Adipocyte (in vitro differentiated cells): Measurements from ENCODE around the gene FYB1.

Experiments used
- DNase-seq: peaks from one replicate; pipeline ENCODE4 v3.0.0-alpha.2; 2015; ENCODE audit warnings: low read depth
- H3K27me3 ChIP-seq: replicated peaks from 2 replicates; pipeline ENCODE4 v1.7.0; 2013; ENCODE audit warnings: mild to moderate bottlenecking, low read length, moderate library complexity; ENCODE audit not compliant: control insufficient read depth, insufficient read depth
- H3K36me3 ChIP-seq: 2 replicates; pipeline ENCODE4 v1.7.0; 2013; ENCODE audit warnings: low read length, mild to moderate bottlenecking, moderate library complexity; ENCODE audit not compliant: control insufficient read depth, insufficient read depth, severe bottlenecking
- H3K4me1 ChIP-seq: 2 replicates; pipeline ENCODE4 v1.7.0; 2013; ENCODE audit warnings: mild to moderate bottlenecking, low read length, moderate library complexity; ENCODE audit not compliant: control insufficient read depth, insufficient read depth
- H3K4me3 ChIP-seq: 2 replicates; pipeline ENCODE4 v1.7.0; 2013; ENCODE audit warnings: mild to moderate bottlenecking, low read length, moderate library complexity
- H3K9ac ChIP-seq: 2 replicates; pipeline ENCODE4 v1.7.0; 2013; ENCODE audit warnings: mild to moderate bottlenecking, low read length, moderate library complexity
- H3K9me3 ChIP-seq: 2 replicates; pipeline ENCODE4 v1.7.0; 2013; ENCODE audit warnings: mild to moderate bottlenecking, low read length, moderate library complexity; ENCODE audit not compliant: control insufficient read depth

The FYB1 gene

DNA sequence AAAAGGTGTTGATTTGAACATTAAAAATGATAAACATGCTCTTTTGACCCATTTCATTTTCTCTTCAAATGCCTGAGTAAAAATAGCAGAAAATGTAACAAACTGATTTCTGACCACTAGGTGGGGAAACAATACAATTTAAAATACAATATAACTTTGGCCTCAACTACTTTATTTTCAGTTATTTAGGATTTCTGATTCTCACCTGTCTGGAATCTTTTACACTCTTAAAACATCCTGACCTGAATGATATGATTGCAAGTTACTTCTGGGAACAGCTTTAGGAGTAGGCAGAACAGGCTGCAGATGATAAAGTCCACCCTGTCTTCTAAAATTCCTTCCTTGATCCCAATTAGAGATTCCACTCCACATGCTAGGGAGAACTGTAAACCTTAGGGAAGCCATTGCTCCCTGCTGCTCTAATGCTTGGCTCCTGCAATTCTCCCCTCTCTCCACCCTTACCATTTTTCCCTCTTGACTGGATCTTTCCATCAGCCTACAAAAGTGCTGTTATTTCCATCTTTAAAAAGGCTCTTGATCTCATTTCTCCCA lies 70.3 kb downstream of the FYB1 start:
- no peaks in the 10 kb centered on the region for H3K4me1 ChIP-seq
- H3K36me3 ChIP-seq, result peaks cover 15% of the 10 kb centered on the region
- H3K9ac ChIP-seq, result no peak overlapping the region
- no peak overlapping the region for H3K4me3 ChIP-seq
- H3K27me3 ChIP-seq, result no peaks in the 10 kb centered on the region
- no peaks in the 10 kb centered on the region for H3K9me3 ChIP-seq
- peak; percentile 62 for DNase-seq

DNA sequence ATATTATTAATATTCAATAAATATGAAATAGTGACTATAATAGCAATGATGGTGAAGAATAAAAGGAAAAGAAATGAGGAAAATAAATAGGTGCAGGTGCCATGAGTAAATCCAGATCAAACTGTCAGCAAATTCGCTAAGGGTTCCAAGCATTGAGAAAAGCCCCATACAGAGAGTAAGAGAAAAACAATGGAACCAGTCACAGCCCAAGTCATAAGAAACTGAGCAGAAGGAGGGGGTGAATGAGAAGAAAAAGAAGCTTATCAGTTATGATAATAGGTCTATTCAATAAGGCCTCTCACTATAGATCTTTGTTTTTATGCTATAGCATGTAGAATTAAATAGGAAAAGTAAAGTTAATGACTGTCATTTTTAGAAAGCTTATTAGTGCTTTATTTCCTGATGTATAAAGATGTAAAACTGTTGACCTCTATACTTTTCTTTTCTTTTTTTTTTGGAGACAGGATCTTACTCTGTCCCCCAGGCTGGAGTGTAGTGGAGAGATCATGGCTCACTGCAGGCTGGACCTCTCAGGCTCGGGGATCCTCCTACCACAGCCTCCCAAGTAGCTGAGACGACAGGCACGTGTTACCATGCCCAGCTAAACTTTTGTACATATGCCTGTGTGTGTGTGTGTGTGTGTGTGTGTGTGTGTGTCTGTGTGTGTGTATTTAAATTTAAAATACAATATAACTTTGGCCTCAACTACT lies 72.4 kb downstream of the FYB1 start:
- Histone ChIP-seq H3K9ac (no peak overlapping the region), H3K4me1 (no peaks in the 10 kb centered on the region), H3K36me3 (peaks cover 6% of the 10 kb centered on the region), H3K9me3 (no peaks in the 10 kb centered on the region), H3K27me3 (no peaks in the 10 kb centered on the region), H3K4me3 (no peak overlapping the region)
- DNase-seq, result no peak

DNA sequence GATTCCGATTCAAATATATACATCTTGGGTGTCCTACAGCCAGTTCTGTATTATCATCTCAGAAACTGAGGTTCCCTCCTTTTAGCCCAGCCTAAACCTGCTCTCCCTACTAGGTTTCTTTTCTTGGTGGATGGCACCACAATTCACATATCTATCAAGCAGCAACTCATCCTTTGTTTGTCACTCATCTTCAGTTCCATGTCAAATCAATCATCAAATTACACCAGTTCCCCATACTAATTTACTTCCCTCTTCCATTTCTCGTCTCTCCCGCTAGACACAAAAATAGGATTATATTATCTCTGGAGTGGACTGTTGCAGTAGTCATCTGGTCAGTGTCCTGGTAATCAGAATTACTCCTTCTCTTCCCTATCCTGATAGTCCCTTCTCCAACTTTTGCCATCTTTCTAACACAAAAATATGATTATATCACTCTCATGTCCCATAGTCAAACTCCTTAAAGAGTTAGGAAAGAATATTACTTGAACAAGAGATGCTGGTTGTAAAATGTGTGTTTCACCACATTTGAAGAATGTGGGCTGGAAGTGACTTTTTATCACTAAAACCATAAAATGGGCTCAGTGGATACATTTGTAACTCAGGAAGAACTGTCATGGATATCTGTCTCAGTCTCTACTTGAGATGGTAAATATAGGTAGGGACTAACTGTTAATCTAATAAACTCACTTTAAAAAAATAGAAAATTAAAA lies 76.1 kb downstream of the FYB1 start:
- Histone ChIP-seq H3K27me3 (no peaks in the 10 kb centered on the region), H3K9me3 (no peaks in the 10 kb centered on the region), H3K9ac (no peak overlapping the region), H3K4me3 (no peak overlapping the region), H3K36me3 (peaks cover 4% of the 10 kb centered on the region), H3K4me1 (peaks cover 10% of the 10 kb centered on the region)
- DNase-seq, result no peak

DNA sequence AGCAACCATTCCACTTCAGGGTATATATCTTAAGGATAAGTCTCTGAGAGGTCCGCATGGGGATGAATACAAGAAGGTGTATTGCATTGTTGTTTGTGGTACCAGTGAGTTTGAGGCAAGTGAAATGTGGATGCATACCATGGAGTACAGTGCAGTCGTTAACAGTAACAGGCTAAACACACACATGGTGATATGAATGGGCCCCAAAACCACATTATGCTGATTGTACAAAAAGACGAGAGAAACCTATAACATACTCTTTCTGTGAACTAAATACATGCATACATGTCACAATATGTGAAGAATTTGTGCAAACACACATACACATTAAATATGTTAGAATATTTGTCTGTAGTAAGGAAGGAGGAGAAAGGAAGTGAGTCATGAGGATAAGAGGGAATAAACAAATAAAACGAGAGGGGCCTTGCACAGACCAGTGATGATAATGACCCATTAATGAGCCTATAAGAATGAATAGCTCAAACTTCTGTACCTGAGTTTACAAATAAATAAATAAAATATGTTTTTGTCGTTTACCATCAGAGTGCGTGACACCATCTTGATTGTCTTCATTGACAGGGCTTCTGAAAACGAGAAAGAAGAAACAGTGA lies 78.7 kb downstream of the FYB1 start:
- Histone ChIP-seq H3K27me3 (no peaks in the 10 kb centered on the region), H3K4me3 (no peak overlapping the region), H3K9me3 (no peaks in the 10 kb centered on the region), H3K36me3 (peaks cover 11% of the 10 kb centered on the region), H3K4me1 (peaks cover 13% of the 10 kb centered on the region), H3K9ac (no peak overlapping the region)
- DNase-seq, result no peak

DNA sequence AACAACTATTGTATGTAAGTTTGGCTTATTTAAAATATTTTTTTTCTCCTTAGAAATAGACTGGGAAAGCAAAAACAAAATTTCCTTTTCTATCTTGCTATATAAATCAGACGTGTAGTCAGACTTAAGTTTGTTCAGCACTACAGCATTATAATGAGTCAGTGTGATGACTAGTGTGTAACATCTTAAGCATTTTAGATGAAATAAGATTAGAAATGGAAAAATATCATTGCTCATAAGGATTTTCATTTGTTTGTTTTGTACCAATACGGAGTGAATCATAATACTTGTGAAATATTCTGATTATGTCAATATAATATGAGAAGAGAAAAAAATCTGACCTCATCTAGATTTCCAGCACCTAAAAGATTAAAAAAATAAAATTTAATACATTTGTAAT lies 80.5 kb downstream of the FYB1 start:
- H3K9me3 ChIP-seq, result no peaks in the 10 kb centered on the region
- H3K4me1 ChIP-seq, result peaks cover 13% of the 10 kb centered on the region
- H3K9ac ChIP-seq, result peak overlapping the region; percentile 24
- no peaks in the 10 kb centered on the region for H3K27me3 ChIP-seq
- DNase-seq, result peak; percentile 80
- H3K36me3 ChIP-seq, result peaks cover 19% of the 10 kb centered on the region
- no peak overlapping the region for H3K4me3 ChIP-seq

DNA sequence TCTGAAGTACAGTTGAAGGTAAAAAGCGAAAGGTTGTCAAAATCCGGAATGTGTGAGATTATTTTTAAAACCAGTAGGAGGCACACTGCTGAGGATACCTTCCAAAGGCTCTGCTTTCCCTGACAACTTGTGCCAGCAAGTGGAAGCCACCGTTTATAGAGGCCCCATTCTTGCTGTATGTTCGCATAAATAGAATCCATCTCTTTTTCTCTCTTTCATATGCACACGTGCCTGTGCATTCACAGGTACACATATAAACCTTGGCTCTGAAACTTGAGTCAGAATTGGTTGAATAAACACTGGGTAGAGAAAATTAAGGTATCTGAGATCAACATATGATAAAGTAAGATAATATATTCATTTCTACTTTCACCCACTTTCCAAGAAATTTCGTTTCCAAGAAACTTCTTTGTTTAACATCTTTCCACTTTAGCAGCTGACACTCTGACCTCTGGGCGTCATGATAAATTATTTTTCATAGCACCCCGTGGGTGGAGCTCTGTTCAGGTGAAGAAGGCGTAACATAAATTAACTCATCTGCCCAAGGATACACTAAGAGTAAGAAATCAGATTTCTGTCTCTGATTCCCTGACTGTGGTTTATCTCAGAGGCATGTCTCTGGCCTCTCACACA lies 81.4 kb downstream of the FYB1 start:
- Histone ChIP-seq H3K27me3 (no peaks in the 10 kb centered on the region), H3K9ac (no peak overlapping the region), H3K36me3 (peaks cover 24% of the 10 kb centered on the region), H3K4me1 (peaks cover 13% of the 10 kb centered on the region), H3K4me3 (no peak overlapping the region), H3K9me3 (no peaks in the 10 kb centered on the region)
- DNase-seq, result no peak

DNA sequence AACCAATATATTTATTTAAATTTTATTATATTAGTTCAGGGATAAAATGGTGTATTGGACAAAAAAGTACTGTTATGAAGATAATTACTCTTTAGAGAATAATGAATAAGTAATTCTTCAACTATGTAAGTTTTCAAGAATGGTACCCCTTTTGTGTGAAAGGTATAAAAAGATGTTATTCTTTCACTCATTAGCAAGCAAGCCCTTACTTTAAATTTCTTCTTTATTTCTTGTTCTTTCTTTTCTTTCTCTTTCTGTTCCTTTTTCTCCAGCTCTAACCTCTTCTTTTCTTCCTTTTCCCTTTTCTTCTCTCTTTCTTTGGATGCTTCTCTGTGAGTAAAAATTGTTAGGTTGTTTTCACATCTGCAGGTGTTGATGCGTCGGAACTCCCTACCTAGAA lies 82.0 kb downstream of the FYB1 start:
- Histone ChIP-seq H3K9me3 (no peaks in the 10 kb centered on the region), H3K27me3 (no peaks in the 10 kb centered on the region), H3K9ac (no peak overlapping the region), H3K4me3 (no peak overlapping the region), H3K4me1 (peaks cover 13% of the 10 kb centered on the region), H3K36me3 (peaks cover 24% of the 10 kb centered on the region)
- DNase-seq, result no peak

DNA sequence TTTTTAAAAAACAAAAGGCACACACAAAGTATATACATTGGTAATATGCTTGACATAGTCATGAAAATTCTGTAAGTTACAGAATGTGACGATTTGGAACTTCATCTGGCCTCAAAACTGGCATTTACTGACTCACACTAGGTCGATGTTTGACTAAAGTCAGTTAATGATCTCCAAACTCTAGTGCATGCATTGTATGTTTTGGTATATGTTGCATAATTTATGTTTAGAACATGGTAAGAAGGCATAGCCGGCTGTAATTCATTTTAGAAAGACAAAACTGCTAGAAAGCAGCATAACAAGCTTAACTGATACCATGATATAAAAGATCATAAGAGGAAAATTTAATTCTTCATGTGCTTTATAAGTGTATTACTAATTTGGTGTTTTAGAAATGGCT lies 86.6 kb downstream of the FYB1 start:
- H3K4me1 ChIP-seq, result no peaks in the 10 kb centered on the region
- H3K36me3 ChIP-seq, result peaks cover 25% of the 10 kb centered on the region
- DNase-seq, result no peak

DNA sequence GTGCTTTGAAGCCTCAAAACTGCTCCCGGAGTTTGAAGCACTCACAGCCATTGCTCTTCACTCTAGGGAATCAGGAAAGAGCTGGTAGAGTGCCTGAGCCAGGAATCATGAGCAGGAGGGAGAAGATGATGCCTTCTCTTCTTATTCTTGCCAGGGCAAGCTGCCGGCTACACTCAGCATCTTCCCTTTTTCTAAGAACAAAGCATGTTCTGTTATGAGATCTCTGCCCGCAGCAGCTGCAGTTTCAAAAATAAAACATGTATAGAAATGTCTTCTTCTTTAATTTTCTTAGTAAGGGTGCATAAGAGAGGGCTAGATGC lies 87.3 kb downstream of the FYB1 start:
- Histone ChIP-seq H3K9ac (no peak overlapping the region), H3K27me3 (no peaks in the 10 kb centered on the region), H3K4me1 (no peaks in the 10 kb centered on the region), H3K9me3 (no peaks in the 10 kb centered on the region), H3K4me3 (no peak overlapping the region), H3K36me3 (peaks cover 22% of the 10 kb centered on the region)
- DNase-seq, result no peak

More for the DNA sequence above, 86.6 kb downstream of the FYB1 start:
- Histone ChIP-seq H3K9ac (no peak overlapping the region), H3K9me3 (no peaks in the 10 kb centered on the region), H3K27me3 (no peaks in the 10 kb centered on the region), H3K4me3 (no peak overlapping the region)

DNA sequence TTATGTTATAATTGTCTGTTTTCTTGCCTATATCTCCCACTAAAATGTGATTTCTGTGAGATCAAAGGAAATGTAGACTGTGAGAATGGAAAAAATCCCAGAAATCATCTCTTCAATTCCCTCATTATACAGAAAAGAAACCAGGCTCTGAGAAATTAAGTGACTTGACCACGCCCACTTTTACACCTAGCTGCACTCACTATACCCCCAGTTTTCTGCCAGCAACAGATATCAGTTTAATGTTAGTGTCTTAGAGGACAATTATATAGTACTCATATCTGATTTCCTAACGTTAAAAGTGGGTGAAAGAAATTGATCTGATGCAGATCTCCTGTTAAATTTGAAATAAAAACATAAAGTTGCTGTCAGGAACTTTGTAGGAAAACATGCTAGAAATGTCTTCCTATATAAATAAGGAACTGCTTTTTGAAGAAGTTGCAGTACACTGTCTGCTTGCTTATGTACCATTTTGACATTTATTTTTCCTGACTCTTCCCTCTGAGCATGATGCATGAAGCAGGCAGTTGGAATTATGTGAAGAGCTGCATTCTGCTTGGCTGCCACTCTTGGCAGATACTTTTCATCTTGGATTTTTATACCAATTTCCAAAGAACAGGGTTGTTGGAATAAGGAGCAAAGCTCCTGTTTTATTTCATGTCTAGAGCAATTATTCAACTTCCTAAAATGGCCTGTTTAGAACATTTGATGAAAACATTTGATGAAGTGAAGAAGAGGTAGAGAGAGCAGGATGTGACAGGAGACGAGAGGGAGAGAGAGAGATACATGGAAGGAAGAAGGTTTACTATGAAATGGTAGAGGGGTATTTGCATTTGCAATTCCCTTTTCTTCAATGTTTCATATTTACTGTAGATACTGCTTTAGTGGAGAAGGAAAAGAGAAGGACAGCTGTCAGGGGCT lies 87.9 kb downstream of the FYB1 start:
- H3K36me3 ChIP-seq, result peaks cover 19% of the 10 kb centered on the region
- H3K4me1 ChIP-seq, result no peaks in the 10 kb centered on the region
- H3K4me3 ChIP-seq, result no peak overlapping the region
- no peak for DNase-seq
- H3K27me3 ChIP-seq, result no peaks in the 10 kb centered on the region
- H3K9me3 ChIP-seq, result no peaks in the 10 kb centered on the region
- no peak overlapping the region for H3K9ac ChIP-seq
